HepG2 (cell line): ENCODE measurements around the gene ANKRD13C.

Experiments
- BCL6 ChIP-seq: IDR thresholded peaks from 2 replicates; pipeline ENCODE4 v1.6.1; 2016; ENCODE audit warnings: missing genetic modification reagents, missing compliant biosample characterization
- CCDC6 ChIP-seq: sonication (generic); formaldehyde crosslinking; IDR thresholded peaks from 2 replicates; pipeline ENCODE4 v1.8.1; 2022; ENCODE audit warnings: mild to moderate bottlenecking, missing genetic modification reagents, moderate library complexity
- CEBPB ChIP-seq: IDR thresholded peaks from 2 replicates; pipeline ENCODE4 v1.6.1; 2011; ENCODE audit warnings: low read depth, low read length, improper control_type of control experiment, borderline replicate concordance
- CTCF ChIP-seq: sonication (generic); formaldehyde crosslinking; IDR thresholded peaks from 2 replicates; pipeline ENCODE4 v1.5.0; 2020; ENCODE audit warnings: mild to moderate bottlenecking, missing genetic modification reagents, moderate library complexity
- KLF13 ChIP-seq: sonication (generic); formaldehyde crosslinking; IDR thresholded peaks from 2 replicates; pipeline ENCODE4 v1.4.0; 2020; ENCODE audit warnings: mild to moderate bottlenecking, missing genetic modification reagents
- MAFG ChIP-seq: sonication (generic); formaldehyde crosslinking; IDR thresholded peaks from 2 replicates; pipeline ENCODE4 v1.5.1; 2020; ENCODE audit warnings: mild to moderate bottlenecking, missing genetic modification reagents
- MAX ChIP-seq: IDR thresholded peaks from 2 replicates; pipeline ENCODE4 v1.6.1; 2012; ENCODE audit warnings: inconsistent platforms
- XRCC5 ChIP-seq: fragments of 200-400 bp; formaldehyde crosslinking; optimal IDR thresholded peaks from 2 replicates; pipeline ENCODE3; 2017; ENCODE audit warnings: mild to moderate bottlenecking, low read length

- no peak for TF ChIP-seq CEBPB
- TF ChIP-seq BCL6 (CRISPR knock-in tag), result no peak
- TF ChIP-seq MAX, result no peak
- no peak for TF ChIP-seq KLF13 (CRISPR knock-in tag)
- no peak for TF ChIP-seq CCDC6
- TF ChIP-seq CTCF (CRISPR knock-in tag), result no peak
- no peak for TF ChIP-seq MAFG (CRISPR knock-in tag)
- no peak for TF ChIP-seq XRCC5
Observed at GRCh38 chr1:70392626-70393025, 38.1 kb upstream of the ANKRD13C start.
